ENCODE data around the gene SOST.

The SOST gene

DNA sequence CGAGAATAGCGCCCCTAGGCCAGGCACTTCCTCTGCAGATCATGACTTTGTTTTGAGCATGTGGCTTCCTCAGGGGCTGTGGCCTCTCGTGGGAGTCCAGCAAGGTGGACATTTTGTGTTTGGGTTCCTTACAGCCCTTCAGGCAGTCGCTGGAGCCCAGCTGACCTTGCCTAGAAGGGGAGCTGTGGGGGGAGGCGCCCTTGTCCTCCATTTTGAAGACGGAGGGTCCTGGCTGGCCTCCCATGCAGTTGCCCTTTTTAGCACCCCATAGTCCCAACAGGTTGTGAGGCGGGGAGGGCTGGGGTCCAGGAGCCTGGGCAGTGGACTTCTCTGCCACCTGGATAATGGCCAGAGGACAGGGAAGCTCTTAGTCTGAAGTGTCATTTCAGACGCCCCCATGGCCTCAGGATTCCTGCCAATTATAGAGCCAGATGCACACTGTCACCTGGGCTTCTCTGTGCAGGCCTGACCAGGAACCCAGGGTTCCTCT is 1.4 kb downstream of the SOST start:
- no peak for DNase-seq (ENCODE audit: low read depth)
- no peak overlapping the region for H3K4me3 ChIP-seq (ENCODE audit: low read length)
- TF ChIP-seq, protein P1, sequence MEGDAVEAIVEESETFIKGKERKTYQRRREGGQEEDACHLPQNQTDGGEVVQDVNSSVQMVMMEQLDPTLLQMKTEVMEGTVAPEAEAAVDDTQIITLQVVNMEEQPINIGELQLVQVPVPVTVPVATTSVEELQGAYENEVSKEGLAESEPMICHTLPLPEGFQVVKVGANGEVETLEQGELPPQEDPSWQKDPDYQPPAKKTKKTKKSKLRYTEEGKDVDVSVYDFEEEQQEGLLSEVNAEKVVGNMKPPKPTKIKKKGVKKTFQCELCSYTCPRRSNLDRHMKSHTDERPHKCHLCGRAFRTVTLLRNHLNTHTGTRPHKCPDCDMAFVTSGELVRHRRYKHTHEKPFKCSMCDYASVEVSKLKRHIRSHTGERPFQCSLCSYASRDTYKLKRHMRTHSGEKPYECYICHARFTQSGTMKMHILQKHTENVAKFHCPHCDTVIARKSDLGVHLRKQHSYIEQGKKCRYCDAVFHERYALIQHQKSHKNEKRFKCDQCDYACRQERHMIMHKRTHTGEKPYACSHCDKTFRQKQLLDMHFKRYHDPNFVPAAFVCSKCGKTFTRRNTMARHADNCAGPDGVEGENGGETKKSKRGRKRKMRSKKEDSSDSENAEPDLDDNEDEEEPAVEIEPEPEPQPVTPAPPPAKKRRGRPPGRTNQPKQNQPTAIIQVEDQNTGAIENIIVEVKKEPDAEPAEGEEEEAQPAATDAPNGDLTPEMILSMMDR (IDR thresholded peaks at IDR 0.05; ENCODE audit: insufficient read depth, low read depth, low read length, missing control alignments): no peak

DNA sequence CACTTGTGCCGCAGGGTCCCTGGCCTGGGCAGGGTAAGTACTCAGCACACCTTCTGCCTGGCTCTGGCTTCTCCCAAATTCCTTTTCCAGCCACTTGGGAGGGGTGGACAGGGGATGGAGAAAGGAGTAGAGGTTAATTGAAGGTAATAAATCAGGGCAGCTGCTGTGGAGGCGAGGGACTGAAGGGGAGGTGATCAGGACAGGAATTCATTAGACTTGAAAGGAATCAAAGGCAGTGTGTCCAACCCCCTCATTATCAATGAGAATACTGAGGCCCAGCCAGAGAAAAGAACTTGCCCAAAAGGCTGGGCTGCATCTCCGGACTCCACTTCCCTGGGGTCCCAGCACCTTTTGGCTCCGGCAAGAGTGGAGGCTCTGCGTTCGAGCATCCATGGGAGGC is 2.4 kb downstream of the SOST start:
- no peak overlapping the region for H3K4me3 ChIP-seq (ENCODE audit: low read length)
- TF ChIP-seq, protein P1 (IDR thresholded peaks at IDR 0.05; ENCODE audit: insufficient read depth, low read depth, low read length, missing control alignments): no peak
- DNase-seq (ENCODE audit: low read depth): no peak

DNA sequence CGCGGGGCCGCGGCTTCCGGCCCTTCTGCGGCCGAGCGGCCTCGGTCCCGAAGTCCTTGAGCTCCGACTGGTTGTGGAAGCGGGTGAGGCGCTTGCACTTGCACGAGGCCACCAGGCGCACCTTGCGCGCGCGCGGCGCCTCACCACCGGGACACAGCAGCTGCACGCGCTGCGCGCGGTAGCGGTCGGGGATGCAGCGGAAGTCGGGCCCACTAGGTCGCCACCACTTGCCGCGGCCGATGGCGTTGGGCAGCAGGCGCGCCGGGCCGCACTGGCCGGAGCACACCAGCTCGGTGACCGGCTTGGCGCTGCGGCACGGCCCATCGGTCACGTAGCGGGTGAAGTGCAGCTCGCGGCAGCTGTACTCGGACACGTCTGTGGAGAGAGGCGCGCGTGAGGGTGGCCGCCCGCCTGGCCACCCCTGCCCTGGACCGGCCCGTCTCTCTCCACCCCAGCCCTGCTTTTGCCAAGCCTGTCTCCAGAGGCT is 3.2 kb downstream of the SOST start:
- DNase-seq (ENCODE audit: low read depth): peak; percentile 43
- TF ChIP-seq, protein P1 (IDR thresholded peaks at IDR 0.05; ENCODE audit: insufficient read depth, low read depth, low read length, missing control alignments): no peak
- no peak overlapping the region for H3K4me3 ChIP-seq (ENCODE audit: low read length)

DNA sequence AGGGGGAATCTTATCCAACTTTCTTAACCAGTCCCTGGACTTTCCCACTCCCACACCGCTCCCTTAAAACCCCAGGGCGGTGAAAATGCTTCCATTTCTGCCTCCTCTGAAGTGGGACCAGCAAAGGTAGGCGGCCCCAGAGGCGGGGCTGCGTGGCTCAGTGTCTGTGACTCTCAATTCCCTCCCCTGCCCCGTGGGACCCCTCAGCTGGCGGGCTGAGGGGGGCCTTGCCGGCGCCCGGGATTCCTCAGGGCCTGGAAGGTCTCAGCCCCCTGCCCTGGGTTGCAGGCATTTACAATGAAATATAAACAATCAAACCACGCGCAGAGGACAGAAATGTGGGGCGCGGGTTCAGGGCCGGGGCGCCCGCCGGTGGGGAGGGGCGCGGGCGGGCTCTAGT is 3.6 kb downstream of the SOST start:
- no peak for DNase-seq (ENCODE audit: low read depth)
- TF ChIP-seq, protein P1 (IDR thresholded peaks at IDR 0.05; ENCODE audit: insufficient read depth, low read depth, low read length, missing control alignments): no peak
- no peak overlapping the region for H3K4me3 ChIP-seq (ENCODE audit: low read length)

DNA sequence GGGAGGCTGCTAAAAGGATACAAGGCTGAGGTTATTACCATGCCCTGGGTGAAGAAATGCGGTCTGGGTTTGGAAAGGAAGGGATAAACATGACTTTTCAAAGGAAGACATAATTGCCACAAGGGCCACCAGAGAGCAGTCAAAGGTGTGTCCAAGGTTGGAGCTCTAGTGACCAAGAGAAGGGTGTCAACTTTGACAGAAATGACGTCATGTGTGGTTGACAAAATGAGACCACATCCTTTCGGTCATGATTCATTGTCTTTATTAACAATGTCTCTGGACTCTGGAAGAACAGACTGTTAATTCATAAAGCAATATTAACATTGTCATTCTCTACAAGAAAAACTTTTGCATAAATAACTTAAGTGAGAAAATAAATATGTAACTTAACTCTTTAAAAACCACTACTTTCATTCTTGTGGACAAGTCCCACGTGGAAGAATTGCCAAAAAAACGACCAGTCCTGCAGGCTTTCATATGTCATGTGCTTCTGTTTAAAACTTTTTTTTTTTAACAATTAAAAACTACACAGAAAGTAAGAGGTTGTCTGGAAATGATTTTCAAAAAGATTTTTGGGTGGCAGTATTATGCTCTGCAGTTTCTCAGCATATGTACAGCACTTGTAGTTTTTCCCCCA is 5.0 kb downstream of the SOST start:
- H3K4me3 ChIP-seq (ENCODE audit: low read length): no peak overlapping the region
- TF ChIP-seq, protein P1 (IDR thresholded peaks at IDR 0.05; ENCODE audit: insufficient read depth, low read depth, low read length, missing control alignments): no peak
- peak; percentile 35 for DNase-seq (ENCODE audit: low read depth)

DNA sequence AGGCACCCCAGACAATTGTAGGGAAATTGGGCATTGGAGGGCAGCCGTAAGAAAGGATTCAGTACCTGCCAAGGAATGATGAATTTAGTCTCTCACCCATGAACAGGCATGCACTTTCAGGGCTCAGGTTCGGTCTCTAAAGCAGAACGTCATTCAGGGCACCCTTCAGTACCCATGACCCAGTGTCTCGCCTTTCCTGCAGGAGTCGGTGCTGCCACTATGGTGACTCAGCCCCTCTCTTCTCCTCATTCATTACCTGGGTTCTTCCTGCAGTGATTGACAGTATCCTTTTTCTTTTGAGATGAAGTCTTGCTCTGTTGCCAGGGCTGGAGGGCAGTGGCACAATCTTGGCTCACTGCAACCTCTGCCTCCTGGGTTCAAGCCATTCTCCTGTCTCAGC is 8.4 kb downstream of the SOST start:
- TF ChIP-seq, protein P1 (IDR thresholded peaks at IDR 0.05; ENCODE audit: insufficient read depth, low read depth, low read length, missing control alignments): no peak
- H3K4me3 ChIP-seq (ENCODE audit: low read length): no peak overlapping the region
- DNase-seq (ENCODE audit: low read depth): peak; percentile 62

DNA sequence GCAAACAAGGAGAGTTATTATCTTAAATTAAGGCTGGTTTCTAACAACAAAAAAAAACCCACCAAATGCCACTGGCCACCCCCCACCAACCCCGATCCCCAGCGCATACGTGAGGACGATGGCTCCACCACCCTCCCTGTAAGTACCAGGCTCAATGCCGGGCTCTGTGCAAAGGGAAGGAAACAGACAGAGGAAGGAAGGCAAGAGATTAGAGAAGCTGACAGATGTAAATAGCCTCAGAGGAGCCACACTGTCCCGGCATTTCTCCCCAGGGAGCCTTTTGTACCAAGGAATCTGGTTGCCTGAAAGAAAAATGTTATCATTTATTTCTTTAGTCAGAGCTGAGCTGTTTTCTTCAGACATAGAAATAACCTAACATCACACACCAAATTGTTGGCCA is 13.1 kb downstream of the SOST start:
- TF ChIP-seq, protein P1 (IDR thresholded peaks at IDR 0.05; ENCODE audit: insufficient read depth, low read depth, low read length, missing control alignments): no peak
- H3K4me3 ChIP-seq (ENCODE audit: low read length): no peak overlapping the region
- no peak for DNase-seq (ENCODE audit: low read depth)

All from epithelial cell of esophagus (primary cell).